ENCODE measurements around the gene CNTNAP2.
A peak's percentile ranks its signal among the peaks of the same experiment; 100 is the strongest.

The CNTNAP2 gene

GRCh38 chr7:148335790-148336189, 2219.2 kb downstream of the CNTNAP2 start:
- DNase-seq (ENCODE audit: low read depth, low spot score), result no peak
- no peak for TF ChIP-seq CTCF (IDR thresholded peaks at IDR 0.05; ENCODE audit: low read depth, low read length)
- no peak overlapping the region for H3K4me3 ChIP-seq (ENCODE audit: low read depth, low read length)
- in situ Hi-C loops (cut with HindIII; ENCODE audit: low sequenced_read_pairs), result no loop called here

- in situ Hi-C loops (cut with HindIII; ENCODE audit: low sequenced_read_pairs), result no loop called here
- DNase-seq (ENCODE audit: low read depth, low spot score), result peak; percentile 15
- no peak for TF ChIP-seq CTCF (IDR thresholded peaks at IDR 0.05; ENCODE audit: low read depth, low read length)
- no peak overlapping the region for H3K4me3 ChIP-seq (ENCODE audit: low read depth, low read length)
Measured at GRCh38 chr7:148336411-148336810, 2219.8 kb downstream of the CNTNAP2 start.

- TF ChIP-seq CTCF (IDR thresholded peaks at IDR 0.05; ENCODE audit: low read depth, low read length), result no peak
- DNase-seq (ENCODE audit: low read depth, low spot score), result no peak
- H3K4me3 ChIP-seq (ENCODE audit: low read depth, low read length), result no peak overlapping the region
- in situ Hi-C loops (cut with HindIII; ENCODE audit: low sequenced_read_pairs), result no loop called here
Measured at GRCh38 chr7:148337246-148337965, 2220.8 kb downstream of the CNTNAP2 start.

DNA sequence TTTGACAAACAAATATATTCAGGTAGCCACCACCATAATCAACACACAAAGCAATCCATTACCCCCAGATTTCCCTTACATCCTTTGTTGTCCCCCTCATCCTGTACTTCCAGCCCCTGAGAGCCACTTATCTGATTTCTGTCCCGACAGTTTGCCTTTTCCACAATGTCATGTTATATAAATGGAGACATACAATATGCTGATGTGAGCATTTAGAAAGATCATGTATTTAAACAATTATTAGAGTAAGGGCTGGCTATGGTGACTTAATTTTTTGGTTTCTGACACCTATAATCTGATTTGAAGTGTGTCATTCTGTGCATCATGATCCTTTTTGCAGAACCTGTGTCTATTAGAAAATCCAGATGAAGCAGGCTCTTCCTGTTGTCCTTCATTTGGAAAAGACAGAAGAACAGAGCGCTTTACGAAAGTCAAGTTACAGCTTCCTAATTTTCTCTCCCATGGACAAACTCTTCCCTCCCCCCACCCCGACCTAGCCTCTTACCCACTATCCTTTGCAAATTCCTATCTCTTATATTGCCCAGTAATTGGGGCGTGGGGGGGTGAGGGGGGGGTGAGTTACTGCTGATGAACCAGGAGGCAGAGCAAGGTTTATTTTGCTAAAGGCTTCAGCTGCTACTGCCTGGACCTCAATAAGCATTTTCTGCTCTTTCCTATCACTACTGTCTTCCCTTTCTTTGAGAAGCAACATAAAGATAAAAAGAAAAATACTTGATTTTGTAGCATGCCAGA, 2221.6 kb downstream of the CNTNAP2 start:
- in situ Hi-C loops (cut with HindIII; ENCODE audit: low sequenced_read_pairs), result no loop called here
- H3K4me3 ChIP-seq (ENCODE audit: low read depth, low read length), result no peak overlapping the region
- no peak for DNase-seq (ENCODE audit: low read depth, low spot score)
- TF ChIP-seq CTCF (IDR thresholded peaks at IDR 0.05; ENCODE audit: low read depth, low read length), result no peak

GRCh38 chr7:148340438-148341280, 2224.1 kb downstream of the CNTNAP2 start:
- in situ Hi-C loops (cut with HindIII; ENCODE audit: low sequenced_read_pairs), result no loop called here
- TF ChIP-seq CTCF (IDR thresholded peaks at IDR 0.05; ENCODE audit: low read depth, low read length), result no peak
- no peak overlapping the region for H3K4me3 ChIP-seq (ENCODE audit: low read depth, low read length)
- no peak for DNase-seq (ENCODE audit: low read depth, low spot score)

DNA sequence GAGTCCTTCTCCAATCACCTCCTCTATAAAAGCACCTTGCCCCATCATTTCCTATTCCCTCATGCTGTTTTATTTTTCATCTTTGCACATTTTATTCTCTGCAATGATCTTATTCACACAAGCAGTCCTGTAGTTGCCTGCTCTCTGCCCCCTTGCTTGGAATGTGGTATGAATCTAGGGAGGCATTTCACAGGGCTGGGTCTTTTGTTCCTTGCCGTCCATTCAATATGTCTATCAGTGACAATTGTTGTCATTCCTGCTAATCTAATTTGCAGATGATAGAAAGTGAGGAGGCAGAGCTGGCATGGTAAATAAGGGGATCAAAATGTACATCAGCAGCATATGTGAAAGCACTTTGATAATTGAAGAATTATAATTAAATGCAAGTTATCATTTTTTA, 2227.8 kb downstream of the CNTNAP2 start:
- in situ Hi-C loops (cut with HindIII; ENCODE audit: low sequenced_read_pairs), result no loop called here
- H3K4me3 ChIP-seq (ENCODE audit: low read depth, low read length), result no peak overlapping the region
- TF ChIP-seq CTCF (IDR thresholded peaks at IDR 0.05; ENCODE audit: low read depth, low read length), result no peak
- no peak for DNase-seq (ENCODE audit: low read depth, low spot score)

Data from astrocyte of the spinal cord (primary cell).